Neuron (in vitro differentiated cells): ENCODE measurements around the gene CXCL10.
"Not testable (repeated sequence)": the region's sequence is repeated elsewhere in the genome, so short reads cannot be mapped to it uniquely, and the experiment has no call there.

Experiments
- H2AFZ ChIP-seq: one replicate; pipeline ENCODE4 v1.6.1; 2013; ENCODE audit warnings: low read depth, mild to moderate bottlenecking, inconsistent platforms, low read length, moderate library complexity
- H3K27me3 ChIP-seq: one replicate; pipeline ENCODE4 v1.6.1; 2013; ENCODE audit warnings: low read length; ENCODE audit not compliant: insufficient read depth
- H3K36me3 ChIP-seq: one replicate; pipeline ENCODE4 v1.6.1; 2013; ENCODE audit warnings: low read length; ENCODE audit not compliant: insufficient read depth
- H3K4me1 ChIP-seq: one replicate; pipeline ENCODE4 v1.6.1; 2013; ENCODE audit warnings: low read length; ENCODE audit not compliant: insufficient read depth
- H3K4me3 ChIP-seq: 2 replicates; pipeline ENCODE4 v1.5.1; 2013; ENCODE audit warnings: mild to moderate bottlenecking, low read length, moderate library complexity
- H3K9me3 ChIP-seq: one replicate; pipeline ENCODE4 v1.6.1; 2013; ENCODE audit warnings: low read length

Gene CXCL10

GRCh38 chr4:75998525-75999147, 24.7 kb downstream of the CXCL10 start:
- not testable (repeated sequence) for H3K36me3 ChIP-seq, H2AFZ ChIP-seq, H3K9me3 ChIP-seq, H3K4me1 ChIP-seq, H3K27me3 ChIP-seq, H3K4me3 ChIP-seq

DNA sequence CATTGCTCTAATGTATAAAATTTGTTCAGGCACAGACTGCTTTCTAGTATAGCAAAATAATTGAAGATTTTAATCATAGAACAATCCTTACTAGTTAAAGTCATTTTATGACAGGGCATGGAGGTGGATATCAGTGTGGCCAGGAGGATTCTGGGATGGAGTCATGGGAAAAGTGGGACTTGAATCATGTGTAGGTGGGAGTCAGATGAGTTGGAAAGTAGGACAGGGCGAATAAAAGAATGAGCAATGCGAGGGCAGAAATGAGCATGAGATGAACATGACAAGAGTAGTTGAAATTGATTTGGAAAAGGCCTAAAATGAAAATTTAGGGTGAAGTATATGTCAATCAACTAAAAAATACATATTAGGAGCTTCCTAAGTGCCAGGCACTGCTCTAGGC, 25.4 kb downstream of the CXCL10 start:
- Histone ChIP-seq H2AFZ (no peak overlapping the region), H3K4me1 (no peaks in the 10 kb centered on the region), H3K4me3 (no peak overlapping the region), H3K36me3 (no peaks in the 10 kb centered on the region), H3K9me3 (no peaks in the 10 kb centered on the region), H3K27me3 (peaks cover 7% of the 10 kb centered on the region)

GRCh38 chr4:75997081-75997480, 26.2 kb downstream of the CXCL10 start:
- no peaks in the 10 kb centered on the region for H3K4me1 ChIP-seq
- no peaks in the 10 kb centered on the region for H3K36me3 ChIP-seq
- H3K4me3 ChIP-seq = no peak overlapping the region
- H2AFZ ChIP-seq = no peak overlapping the region
- peaks cover 7% of the 10 kb centered on the region for H3K27me3 ChIP-seq
- H3K9me3 ChIP-seq = no peaks in the 10 kb centered on the region

GRCh38 chr4:75995727-75996126, 27.6 kb downstream of the CXCL10 start:
- H3K4me1 ChIP-seq = no peaks in the 10 kb centered on the region
- H3K36me3 ChIP-seq = no peaks in the 10 kb centered on the region
- no peak overlapping the region for H2AFZ ChIP-seq
- H3K9me3 ChIP-seq = no peaks in the 10 kb centered on the region
- no peak overlapping the region for H3K4me3 ChIP-seq
- peaks cover 7% of the 10 kb centered on the region for H3K27me3 ChIP-seq

GRCh38 chr4:75992462-75992861, 30.8 kb downstream of the CXCL10 start:
- Histone ChIP-seq H3K4me3 (no peak overlapping the region), H3K36me3 (no peaks in the 10 kb centered on the region), H2AFZ (no peak overlapping the region), H3K9me3 (no peaks in the 10 kb centered on the region), H3K27me3 (peaks cover 4% of the 10 kb centered on the region), H3K4me1 (peaks cover 12% of the 10 kb centered on the region)

DNA sequence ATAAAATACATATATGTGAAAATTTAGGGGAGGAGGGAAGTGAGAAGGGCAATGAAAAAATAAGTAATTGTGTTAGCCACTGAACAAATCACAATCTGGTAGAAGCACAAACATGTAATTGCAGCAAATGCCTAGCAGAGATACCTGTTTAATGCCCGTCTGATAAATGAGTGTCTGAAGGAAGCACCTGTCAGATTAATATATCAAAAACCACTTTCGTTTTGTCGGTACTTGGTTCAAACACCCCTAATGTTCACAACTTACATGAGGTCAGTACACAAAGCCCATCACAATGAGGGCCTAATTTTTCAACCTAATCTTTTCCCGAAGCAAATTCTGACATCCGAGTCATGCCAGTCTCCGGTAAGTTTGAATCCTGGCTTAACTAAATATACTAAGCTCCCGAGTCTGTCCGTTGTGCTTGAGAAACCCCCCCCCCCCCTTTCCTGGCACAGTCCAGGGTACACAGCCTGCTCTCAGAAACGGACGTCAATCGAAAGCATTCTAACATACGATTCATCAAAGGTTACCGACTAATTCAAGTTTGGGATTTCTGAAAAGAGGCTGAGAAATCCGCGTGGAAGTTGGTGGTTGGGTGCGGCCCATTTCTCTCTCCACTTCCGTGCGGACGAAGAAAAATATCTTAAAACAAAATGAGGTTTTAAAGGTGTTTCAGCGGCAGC, 33.3 kb downstream of the CXCL10 start:
- H3K4me3 ChIP-seq = peak overlapping the region; percentile 93
- H3K36me3 ChIP-seq = no peaks in the 10 kb centered on the region
- no peaks in the 10 kb centered on the region for H3K9me3 ChIP-seq
- H2AFZ ChIP-seq = peak overlapping the region; percentile 93
- peaks cover 4% of the 10 kb centered on the region for H3K27me3 ChIP-seq
- H3K4me1 ChIP-seq = peaks cover 12% of the 10 kb centered on the region

- peaks cover 12% of the 10 kb centered on the region for H3K4me1 ChIP-seq
- no peaks in the 10 kb centered on the region for H3K27me3 ChIP-seq
Observed at GRCh38 chr4:75985116-75985515, 38.2 kb downstream of the CXCL10 start.

GRCh38 chr4:75980576-75980975, 42.7 kb downstream of the CXCL10 start:
- Histone ChIP-seq H3K4me1 (no peaks in the 10 kb centered on the region), H3K36me3 (peaks cover 55% of the 10 kb centered on the region), H3K4me3 (no peak overlapping the region)

More at GRCh38 chr4:75985116-75985515, 38.2 kb downstream of the CXCL10 start:
- H3K4me3 ChIP-seq = no peak overlapping the region
- H3K9me3 ChIP-seq = peaks cover 2% of the 10 kb centered on the region
- no peak overlapping the region for H2AFZ ChIP-seq
- peaks cover 20% of the 10 kb centered on the region for H3K36me3 ChIP-seq

DNA sequence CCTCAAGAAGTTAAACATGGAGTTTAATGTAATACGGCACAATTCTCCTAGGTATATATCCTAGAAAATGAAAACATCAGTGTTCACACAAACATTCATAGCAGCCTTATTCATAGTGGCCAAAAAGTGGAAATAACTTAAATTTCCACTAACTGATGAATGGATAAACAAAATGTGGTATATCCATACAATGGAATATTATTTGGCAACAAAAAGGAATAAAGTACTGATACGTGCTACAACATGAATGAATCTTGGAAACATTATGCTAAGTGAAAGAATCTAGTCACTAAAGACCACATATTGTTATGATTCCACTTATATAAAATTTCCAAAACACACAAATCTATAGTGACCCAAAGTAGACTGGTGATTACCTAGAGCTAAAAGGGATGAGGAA, 47.1 kb downstream of the CXCL10 start:
- Histone ChIP-seq H3K27me3 (no peaks in the 10 kb centered on the region), H3K9me3 (peaks cover 4% of the 10 kb centered on the region), H3K36me3 (peaks cover 81% of the 10 kb centered on the region), H2AFZ (no peak overlapping the region), H3K4me1 (no peaks in the 10 kb centered on the region), H3K4me3 (no peak overlapping the region)

More at GRCh38 chr4:75980576-75980975, 42.7 kb downstream of the CXCL10 start:
- Histone ChIP-seq H3K9me3 (peaks cover 4% of the 10 kb centered on the region), H3K27me3 (no peaks in the 10 kb centered on the region), H2AFZ (no peak overlapping the region)

DNA sequence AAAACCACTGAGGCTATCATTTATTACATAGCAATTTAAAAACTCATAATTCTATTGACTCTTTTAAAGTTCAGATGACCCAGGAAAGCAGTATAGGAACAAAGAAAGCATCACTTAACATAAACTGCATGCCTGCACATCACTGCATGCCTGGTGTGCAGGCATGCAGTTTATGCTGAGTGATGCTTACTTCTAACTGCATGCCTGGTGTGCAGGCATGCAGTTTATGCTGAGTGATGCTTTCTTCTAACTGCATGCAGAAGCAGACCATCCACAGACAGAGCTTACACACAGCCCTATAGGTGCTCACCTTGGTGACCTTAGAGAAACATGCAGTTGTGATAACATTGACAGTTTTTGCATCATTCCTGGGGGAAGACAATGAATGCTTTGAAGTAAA, 49.5 kb downstream of the CXCL10 start:
- H3K9me3 ChIP-seq = peaks cover 2% of the 10 kb centered on the region
- peaks cover 88% of the 10 kb centered on the region for H3K36me3 ChIP-seq
- no peaks in the 10 kb centered on the region for H3K27me3 ChIP-seq
- H3K4me1 ChIP-seq = no peaks in the 10 kb centered on the region
- H2AFZ ChIP-seq = no peak overlapping the region
- no peak overlapping the region for H3K4me3 ChIP-seq
